ENCODE measurements around the gene KRTAP25-1.

KRTAP25-1 gene

GRCh38 chr21:30251781-30252180, 37.5 kb downstream of the KRTAP25-1 start:
- H3K27ac ChIP-seq = no peak overlapping the region
- TF ChIP-seq CTCF (conservative IDR thresholded peaks at IDR 0.05) = no peak

GRCh38 chr21:30249936-30250335, 39.4 kb downstream of the KRTAP25-1 start:
- TF ChIP-seq CTCF (conservative IDR thresholded peaks at IDR 0.05) = no peak
- H3K27ac ChIP-seq = no peak overlapping the region

- TF ChIP-seq CTCF (conservative IDR thresholded peaks at IDR 0.05) = no peak
- H3K27ac ChIP-seq = no peak overlapping the region
Measured at GRCh38 chr21:30248844-30249243, 40.5 kb downstream of the KRTAP25-1 start.

- TF ChIP-seq CTCF (conservative IDR thresholded peaks at IDR 0.05) = no peak
- H3K27ac ChIP-seq = no peak overlapping the region
Measured at GRCh38 chr21:30245061-30245460, 44.3 kb downstream of the KRTAP25-1 start.

GRCh38 chr21:30243691-30244090, 45.6 kb downstream of the KRTAP25-1 start:
- no peak overlapping the region for H3K27ac ChIP-seq
- TF ChIP-seq CTCF (conservative IDR thresholded peaks at IDR 0.05) = no peak

GRCh38 chr21:30240661-30241060, 48.7 kb downstream of the KRTAP25-1 start:
- no peak overlapping the region for H3K27ac ChIP-seq
- TF ChIP-seq CTCF (conservative IDR thresholded peaks at IDR 0.05) = no peak

All from VCaP (cell line).